ENCODE results near the gene BAG1. TPM values are rescaled to one million over a fixed set of nuclear protein-coding genes. Genes with fewer than 3 reads are reported as not detected.

BAG1 gene
- total and polyA plus RNA-seq, 2 of the 13 experiments (the other 11 are each of a cell fraction or from before 2014, with no cell fraction given): 23.1 to 59.5 TPM

DNA sequence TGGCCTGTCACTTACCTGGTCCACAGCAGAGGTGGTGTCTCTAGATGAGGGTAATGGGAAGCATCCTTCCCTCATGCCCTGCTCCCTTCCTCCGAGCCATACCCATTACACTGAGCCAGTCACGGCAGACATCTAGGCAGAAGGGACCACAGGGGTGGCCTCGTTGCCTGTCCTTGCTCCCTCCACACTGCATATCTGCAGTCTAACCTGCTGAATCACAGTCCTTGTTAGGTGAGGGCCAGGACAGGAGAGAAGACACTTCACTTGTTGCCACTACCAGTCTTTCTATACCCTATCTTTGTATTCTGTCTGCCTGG, 43.0 kb downstream of the BAG1 start (continued):
- TF ChIP-seq, protein P1, sequence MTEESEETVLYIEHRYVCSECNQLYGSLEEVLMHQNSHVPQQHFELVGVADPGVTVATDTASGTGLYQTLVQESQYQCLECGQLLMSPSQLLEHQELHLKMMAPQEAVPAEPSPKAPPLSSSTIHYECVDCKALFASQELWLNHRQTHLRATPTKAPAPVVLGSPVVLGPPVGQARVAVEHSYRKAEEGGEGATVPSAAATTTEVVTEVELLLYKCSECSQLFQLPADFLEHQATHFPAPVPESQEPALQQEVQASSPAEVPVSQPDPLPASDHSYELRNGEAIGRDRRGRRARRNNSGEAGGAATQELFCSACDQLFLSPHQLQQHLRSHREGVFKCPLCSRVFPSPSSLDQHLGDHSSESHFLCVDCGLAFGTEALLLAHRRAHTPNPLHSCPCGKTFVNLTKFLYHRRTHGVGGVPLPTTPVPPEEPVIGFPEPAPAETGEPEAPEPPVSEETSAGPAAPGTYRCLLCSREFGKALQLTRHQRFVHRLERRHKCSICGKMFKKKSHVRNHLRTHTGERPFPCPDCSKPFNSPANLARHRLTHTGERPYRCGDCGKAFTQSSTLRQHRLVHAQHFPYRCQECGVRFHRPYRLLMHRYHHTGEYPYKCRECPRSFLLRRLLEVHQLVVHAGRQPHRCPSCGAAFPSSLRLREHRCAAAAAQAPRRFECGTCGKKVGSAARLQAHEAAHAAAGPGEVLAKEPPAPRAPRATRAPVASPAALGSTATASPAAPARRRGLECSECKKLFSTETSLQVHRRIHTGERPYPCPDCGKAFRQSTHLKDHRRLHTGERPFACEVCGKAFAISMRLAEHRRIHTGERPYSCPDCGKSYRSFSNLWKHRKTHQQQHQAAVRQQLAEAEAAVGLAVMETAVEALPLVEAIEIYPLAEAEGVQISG (CRISPR knock-in tag; IDR thresholded peaks at IDR 0.05): no peak

DNA sequence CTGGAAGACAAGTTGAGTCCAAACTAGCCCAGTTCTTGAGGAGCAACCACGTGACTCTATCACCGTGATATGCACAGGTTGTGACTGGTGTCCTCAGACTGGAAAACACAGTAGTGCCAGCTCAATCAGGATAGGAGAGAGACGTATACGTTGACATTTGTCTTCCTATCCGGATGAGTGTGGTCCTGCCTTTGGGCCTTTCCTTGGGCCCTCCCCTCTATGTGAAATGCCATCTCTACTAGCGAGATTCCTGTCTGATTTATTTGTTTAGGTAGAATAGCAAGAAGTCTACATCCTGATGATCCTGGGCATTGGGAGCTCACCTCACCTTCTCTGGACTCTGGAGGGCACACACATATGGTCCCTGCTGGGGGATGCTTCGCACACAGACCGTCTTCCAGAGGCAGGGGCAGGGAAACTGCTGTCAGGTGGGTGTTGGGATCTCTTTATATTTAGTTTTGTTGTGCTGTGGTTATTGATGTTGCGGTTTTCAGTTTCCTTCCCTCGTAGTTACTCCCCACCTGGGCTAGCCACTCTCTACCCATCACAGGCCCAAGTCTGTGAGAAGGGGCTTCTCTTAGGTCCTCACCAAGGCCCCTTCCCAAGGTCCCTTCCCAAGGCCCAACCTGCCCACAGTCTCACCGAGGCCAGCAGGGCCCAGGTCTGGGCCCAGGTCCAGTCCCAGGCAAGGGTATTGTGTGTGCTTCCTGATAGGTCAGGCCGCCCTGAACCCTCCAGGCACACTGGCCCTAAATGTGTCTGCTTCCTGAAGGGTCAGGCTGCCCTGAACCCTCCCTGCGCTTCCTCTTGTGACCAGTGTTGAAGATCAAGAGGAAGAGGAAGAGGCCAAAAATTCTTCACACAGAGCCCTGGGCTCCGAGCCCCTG, 43.6 kb downstream of the BAG1 start:
- Histone ChIP-seq H3K4me1 (ENCODE audit: insufficient read depth, low read length) (peaks cover 5% of the 10 kb centered on the region; the same call in 1 of the 2 replicates), H3K27me3 (ENCODE audit: control insufficient read depth in 1 of 2, insufficient read depth in 2 of 2, low read length in 2 of 2) (peaks cover 0 to 13% of the 10 kb centered on the region in 2 experiments; a peak in 2 of 5 replicates), H3K9ac (ENCODE audit: insufficient read depth, low read depth, low read length) (no peak overlapping the region), H3K4me3 (replicated peaks in 1 of 3; ENCODE audit: insufficient read depth in 1 of 3, low read depth in 2 of 3, low read length in 3 of 3) (no peak overlapping the region), H2AFZ (ENCODE audit: low read length) (no peak overlapping the region), H3K4me2 (ENCODE audit: low read depth, low read length) (0 out of 2 replicates have a peak overlapping the region, but pooled peaks have one; percentile 6), H3K79me2 (ENCODE audit: insufficient read depth, low read length) (no peaks in the 10 kb centered on the region), H3K36me3 (replicated peaks in 1 of 2; ENCODE audit: control insufficient read depth in 1 of 2, insufficient read depth in 2 of 2, low read length in 2 of 2) (no peaks in the 10 kb centered on the region), H3K27ac (ENCODE audit: extremely low read length, insufficient read depth, low read length) (no peak overlapping the region), H4K20me1 (ENCODE audit: insufficient read depth, low read length) (no peaks in the 10 kb centered on the region), H3K9me3 (ENCODE audit: low read length) (no peaks in the 10 kb centered on the region)
- FAIRE-seq (no peak), ATAC-seq (peak; percentile 41), DNase-seq (ENCODE audit: low spot score) (no peak)
- WGBS (ENCODE audit: low lambda C conversion rate): 47% methylated on average over 11 of the region's 14 CpGs
- BruUV-seq (replicated peaks): no TSS peak
- ChIA-PET POLR2A (no interaction called here), CTCF (ENCODE audit: low intra/inter-chr PET ratio, low total read pairs) (no interaction called here)
- intact Hi-C loops (cut with micrococcal nuclease; ENCODE audit: unreplicated experiment) (no loop called here), in situ Hi-C loops (cut with HindIII; ENCODE audit: extremely low pct_ligation_motif_present, low pct_unique_long_range_greater_than_20kb) (no loop called here)
- TF ChIP-seq, protein P2, sequence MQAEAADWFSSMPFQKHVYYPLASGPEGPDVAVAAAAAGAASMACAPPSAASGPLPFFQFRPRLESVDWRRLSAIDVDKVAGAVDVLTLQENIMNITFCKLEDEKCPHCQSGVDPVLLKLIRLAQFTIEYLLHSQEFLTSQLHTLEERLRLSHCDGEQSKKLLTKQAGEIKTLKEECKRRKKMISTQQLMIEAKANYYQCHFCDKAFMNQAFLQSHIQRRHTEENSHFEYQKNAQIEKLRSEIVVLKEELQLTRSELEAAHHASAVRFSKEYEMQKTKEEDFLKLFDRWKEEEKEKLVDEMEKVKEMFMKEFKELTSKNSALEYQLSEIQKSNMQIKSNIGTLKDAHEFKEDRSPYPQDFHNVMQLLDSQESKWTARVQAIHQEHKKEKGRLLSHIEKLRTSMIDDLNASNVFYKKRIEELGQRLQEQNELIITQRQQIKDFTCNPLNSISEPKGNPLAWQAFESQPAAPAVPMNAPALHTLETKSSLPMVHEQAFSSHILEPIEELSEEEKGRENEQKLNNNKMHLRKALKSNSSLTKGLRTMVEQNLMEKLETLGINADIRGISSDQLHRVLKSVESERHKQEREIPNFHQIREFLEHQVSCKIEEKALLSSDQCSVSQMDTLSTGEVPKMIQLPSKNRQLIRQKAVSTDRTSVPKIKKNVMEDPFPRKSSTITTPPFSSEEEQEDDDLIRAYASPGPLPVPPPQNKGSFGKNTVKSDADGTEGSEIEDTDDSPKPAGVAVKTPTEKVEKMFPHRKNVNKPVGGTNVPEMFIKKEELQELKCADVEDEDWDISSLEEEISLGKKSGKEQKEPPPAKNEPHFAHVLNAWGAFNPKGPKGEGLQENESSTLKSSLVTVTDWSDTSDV (CRISPR knock-in tag; IDR thresholded peaks at IDR 0.05): no peak
- no peak for TF ChIP-seq PHB2 (IDR thresholded peaks at IDR 0.05; ENCODE audit: partially characterized antibody)
- TF ChIP-seq, protein P3, sequence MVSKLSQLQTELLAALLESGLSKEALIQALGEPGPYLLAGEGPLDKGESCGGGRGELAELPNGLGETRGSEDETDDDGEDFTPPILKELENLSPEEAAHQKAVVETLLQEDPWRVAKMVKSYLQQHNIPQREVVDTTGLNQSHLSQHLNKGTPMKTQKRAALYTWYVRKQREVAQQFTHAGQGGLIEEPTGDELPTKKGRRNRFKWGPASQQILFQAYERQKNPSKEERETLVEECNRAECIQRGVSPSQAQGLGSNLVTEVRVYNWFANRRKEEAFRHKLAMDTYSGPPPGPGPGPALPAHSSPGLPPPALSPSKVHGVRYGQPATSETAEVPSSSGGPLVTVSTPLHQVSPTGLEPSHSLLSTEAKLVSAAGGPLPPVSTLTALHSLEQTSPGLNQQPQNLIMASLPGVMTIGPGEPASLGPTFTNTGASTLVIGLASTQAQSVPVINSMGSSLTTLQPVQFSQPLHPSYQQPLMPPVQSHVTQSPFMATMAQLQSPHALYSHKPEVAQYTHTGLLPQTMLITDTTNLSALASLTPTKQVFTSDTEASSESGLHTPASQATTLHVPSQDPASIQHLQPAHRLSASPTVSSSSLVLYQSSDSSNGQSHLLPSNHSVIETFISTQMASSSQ (IDR thresholded peaks at IDR 0.05; ENCODE audit: low read depth): no peak
- TF ChIP-seq, protein P3 (CRISPR knock-in tag; IDR thresholded peaks at IDR 0.05; ENCODE audit: borderline replicate concordance): no peak
- TF ChIP-seq NR2C2 (CRISPR knock-in tag; IDR thresholded peaks at IDR 0.05; ENCODE audit: borderline replicate concordance): no peak
- no peak for TF ChIP-seq ZNF530 (CRISPR knock-in tag; IDR thresholded peaks at IDR 0.05; ENCODE audit: low read depth)
- no peak for TF ChIP-seq ELF1 (CRISPR knock-in tag; IDR thresholded peaks at IDR 0.05)
- no peak for TF ChIP-seq ZNF230 (CRISPR knock-in tag; IDR thresholded peaks at IDR 0.05)
- TF ChIP-seq SIN3B (IDR thresholded peaks at IDR 0.05; ENCODE audit: low read length): no peak
- TF ChIP-seq CHD2 (IDR thresholded peaks at IDR 0.05; ENCODE audit: low read depth, low read length): no peak
- no peak for TF ChIP-seq ZNF563 (CRISPR knock-in tag; IDR thresholded peaks at IDR 0.05)
- TF ChIP-seq ZNF543 (CRISPR knock-in tag; IDR thresholded peaks at IDR 0.05): no peak

Data from HepG2 (cell line).